Anterior cingulate cortex (tissue), 58 donors: Measurements from ENCODE around the gene MLEC.

ENCODE experiments used
- DNase-seq, 58 donors: peaks; one replicate each; lab custom pipeline; 2025; lab: John Stamatoyannopoulos, UW

Gene MLEC

GRCh38 chr12:120738252-120739030 lies 51.5 kb downstream of the MLEC start:
- peak in 1 of 58 donors; percentile 47 for DNase-seq

GRCh38 chr12:120739031-120739762 lies 52.2 kb downstream of the MLEC start:
- DNase-seq, result no peak

- DNase-seq, result no peak
Measured at GRCh38 chr12:120739821-120740613, 53.1 kb downstream of the MLEC start.

- no peak for DNase-seq
Measured at GRCh38 chr12:120740871-120741270, 53.9 kb downstream of the MLEC start.

GRCh38 chr12:120741476-120742421 lies 54.8 kb downstream of the MLEC start:
- no peak for DNase-seq

- DNase-seq, result no peak
Measured at GRCh38 chr12:120744922-120745493, 58.1 kb downstream of the MLEC start.

GRCh38 chr12:120748242-120748641 lies 61.3 kb downstream of the MLEC start:
- DNase-seq, result no peak

- DNase-seq, result no peak
Measured at GRCh38 chr12:120749256-120749655, 62.3 kb downstream of the MLEC start.

- no peak for DNase-seq
Measured at GRCh38 chr12:120750806-120751205, 63.9 kb downstream of the MLEC start.

GRCh38 chr12:120751389-120751788 lies 64.4 kb downstream of the MLEC start:
- DNase-seq, result no peak
